ENCODE results near the gene PLXNA2.

DNA sequence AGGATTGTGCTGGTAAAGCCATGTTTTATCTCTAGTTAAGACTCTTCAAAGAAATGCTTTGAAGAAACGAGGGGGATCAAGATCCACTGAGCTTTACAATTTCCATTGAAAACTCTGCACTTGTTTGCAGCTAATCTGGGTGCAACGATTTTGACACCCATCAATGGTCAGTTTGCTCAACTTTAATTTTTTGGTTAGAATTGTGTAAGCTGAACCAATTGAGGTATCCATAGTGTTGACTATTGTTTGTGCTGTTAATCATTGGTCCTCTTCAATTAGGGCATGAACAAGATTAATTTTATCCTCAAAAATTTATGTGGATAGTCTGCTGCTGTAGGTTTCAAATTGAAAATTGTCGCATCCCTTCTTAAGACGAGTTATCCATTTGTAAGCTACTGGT, 17.7 kb upstream of the PLXNA2 start:
- TF ChIP-seq ZFP3 (CRISPR knock-in tag; IDR thresholded peaks at IDR 0.05) (no peak), ZNF70 (CRISPR knock-in tag; IDR thresholded peaks at IDR 0.05) (no peak), ISL1 (CRISPR knock-in tag; IDR thresholded peaks at IDR 0.05) (no peak), RARB (CRISPR knock-in tag; IDR thresholded peaks at IDR 0.05) (no peak), GLIS3 (CRISPR knock-in tag; IDR thresholded peaks at IDR 0.05) (no peak), TCF4 (CRISPR knock-in tag; IDR thresholded peaks at IDR 0.05; ENCODE audit: borderline replicate concordance) (no peak), PPARA (CRISPR knock-in tag; IDR thresholded peaks at IDR 0.05; ENCODE audit: borderline replicate concordance) (no peak), ZFP30 (CRISPR knock-in tag; IDR thresholded peaks at IDR 0.05) (no peak), ARNTL (CRISPR knock-in tag; IDR thresholded peaks at IDR 0.05; ENCODE audit: borderline replicate concordance, low read depth) (no peak), CSDC2 (CRISPR knock-in tag; IDR thresholded peaks at IDR 0.05) (no peak), ESRRG (CRISPR knock-in tag; IDR thresholded peaks at IDR 0.05) (no peak), OSR1 (CRISPR knock-in tag; IDR thresholded peaks at IDR 0.05) (no peak)
- TF ChIP-seq, protein P1, sequence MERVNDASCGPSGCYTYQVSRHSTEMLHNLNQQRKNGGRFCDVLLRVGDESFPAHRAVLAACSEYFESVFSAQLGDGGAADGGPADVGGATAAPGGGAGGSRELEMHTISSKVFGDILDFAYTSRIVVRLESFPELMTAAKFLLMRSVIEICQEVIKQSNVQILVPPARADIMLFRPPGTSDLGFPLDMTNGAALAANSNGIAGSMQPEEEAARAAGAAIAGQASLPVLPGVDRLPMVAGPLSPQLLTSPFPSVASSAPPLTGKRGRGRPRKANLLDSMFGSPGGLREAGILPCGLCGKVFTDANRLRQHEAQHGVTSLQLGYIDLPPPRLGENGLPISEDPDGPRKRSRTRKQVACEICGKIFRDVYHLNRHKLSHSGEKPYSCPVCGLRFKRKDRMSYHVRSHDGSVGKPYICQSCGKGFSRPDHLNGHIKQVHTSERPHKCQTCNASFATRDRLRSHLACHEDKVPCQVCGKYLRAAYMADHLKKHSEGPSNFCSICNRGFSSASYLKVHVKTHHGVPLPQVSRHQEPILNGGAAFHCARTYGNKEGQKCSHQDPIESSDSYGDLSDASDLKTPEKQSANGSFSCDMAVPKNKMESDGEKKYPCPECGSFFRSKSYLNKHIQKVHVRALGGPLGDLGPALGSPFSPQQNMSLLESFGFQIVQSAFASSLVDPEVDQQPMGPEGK (CRISPR knock-in tag; IDR thresholded peaks at IDR 0.05; ENCODE audit: borderline replicate concordance), result no peak
